ENCODE measurements around the gene SCN8A.

DNA sequence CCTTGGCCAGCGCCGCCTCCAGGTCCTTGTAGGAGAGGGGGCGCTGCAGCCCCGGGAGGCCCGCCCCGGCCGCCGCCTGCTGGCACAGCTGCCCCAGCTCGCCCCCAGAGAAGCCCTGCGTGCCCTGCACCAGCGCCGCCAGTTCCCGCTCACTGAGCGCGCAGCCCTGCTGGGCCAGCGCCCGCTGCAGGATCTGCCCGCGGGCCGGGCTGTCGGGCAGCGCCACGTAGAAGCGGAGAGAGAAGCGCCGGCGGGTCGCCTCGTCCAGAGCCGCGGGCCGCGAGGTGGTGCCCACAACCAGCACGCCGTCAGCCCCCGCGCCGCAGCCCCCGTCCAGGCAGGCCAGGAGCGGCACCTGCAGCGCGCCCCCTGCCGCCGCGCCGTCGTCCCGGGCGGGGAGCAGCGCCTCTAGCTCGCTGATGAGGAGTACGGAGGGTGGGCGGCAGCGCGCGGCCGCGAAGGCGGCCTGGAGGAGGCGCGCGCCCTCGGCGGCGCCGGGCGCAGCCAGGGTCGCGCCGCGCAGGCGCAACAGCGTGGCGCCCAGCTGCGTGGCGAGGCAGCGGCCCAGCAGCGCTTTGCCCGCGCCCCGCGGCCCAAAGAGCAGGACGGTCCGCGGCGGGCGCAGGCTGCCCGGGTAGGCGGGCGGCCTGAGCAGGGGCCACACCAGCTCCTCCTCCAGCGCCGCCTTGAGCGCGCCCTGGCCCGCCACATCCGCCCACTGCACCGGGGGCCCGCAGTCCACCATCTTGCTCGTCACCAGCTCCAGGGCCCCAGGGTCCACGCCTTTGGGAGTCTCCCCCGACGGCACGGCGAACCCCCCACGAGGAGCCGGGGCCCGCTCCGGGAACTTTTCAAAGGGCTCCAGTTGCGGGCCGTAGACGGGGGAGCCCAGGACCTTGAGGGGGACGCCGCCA, 229.8 kb downstream of the SCN8A start:
- TF ChIP-seq, protein P1, sequence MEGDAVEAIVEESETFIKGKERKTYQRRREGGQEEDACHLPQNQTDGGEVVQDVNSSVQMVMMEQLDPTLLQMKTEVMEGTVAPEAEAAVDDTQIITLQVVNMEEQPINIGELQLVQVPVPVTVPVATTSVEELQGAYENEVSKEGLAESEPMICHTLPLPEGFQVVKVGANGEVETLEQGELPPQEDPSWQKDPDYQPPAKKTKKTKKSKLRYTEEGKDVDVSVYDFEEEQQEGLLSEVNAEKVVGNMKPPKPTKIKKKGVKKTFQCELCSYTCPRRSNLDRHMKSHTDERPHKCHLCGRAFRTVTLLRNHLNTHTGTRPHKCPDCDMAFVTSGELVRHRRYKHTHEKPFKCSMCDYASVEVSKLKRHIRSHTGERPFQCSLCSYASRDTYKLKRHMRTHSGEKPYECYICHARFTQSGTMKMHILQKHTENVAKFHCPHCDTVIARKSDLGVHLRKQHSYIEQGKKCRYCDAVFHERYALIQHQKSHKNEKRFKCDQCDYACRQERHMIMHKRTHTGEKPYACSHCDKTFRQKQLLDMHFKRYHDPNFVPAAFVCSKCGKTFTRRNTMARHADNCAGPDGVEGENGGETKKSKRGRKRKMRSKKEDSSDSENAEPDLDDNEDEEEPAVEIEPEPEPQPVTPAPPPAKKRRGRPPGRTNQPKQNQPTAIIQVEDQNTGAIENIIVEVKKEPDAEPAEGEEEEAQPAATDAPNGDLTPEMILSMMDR (IDR thresholded peaks at IDR 0.05): peak in 2 of 4 experiments; percentile 40 to 58
- TF ChIP-seq POLR2AphosphoS5 (IDR thresholded peaks at IDR 0.05) (no peak), POLR2A (IDR thresholded peaks at IDR 0.05) (no peak)

Measured in prostate gland (tissue), 2 donors.